ENCODE data around the gene SSTR1.

The SSTR1 gene

GRCh38 chr14:38197784-38198335, 9.8 kb upstream of the SSTR1 start:
- TF ChIP-seq, protein P1, sequence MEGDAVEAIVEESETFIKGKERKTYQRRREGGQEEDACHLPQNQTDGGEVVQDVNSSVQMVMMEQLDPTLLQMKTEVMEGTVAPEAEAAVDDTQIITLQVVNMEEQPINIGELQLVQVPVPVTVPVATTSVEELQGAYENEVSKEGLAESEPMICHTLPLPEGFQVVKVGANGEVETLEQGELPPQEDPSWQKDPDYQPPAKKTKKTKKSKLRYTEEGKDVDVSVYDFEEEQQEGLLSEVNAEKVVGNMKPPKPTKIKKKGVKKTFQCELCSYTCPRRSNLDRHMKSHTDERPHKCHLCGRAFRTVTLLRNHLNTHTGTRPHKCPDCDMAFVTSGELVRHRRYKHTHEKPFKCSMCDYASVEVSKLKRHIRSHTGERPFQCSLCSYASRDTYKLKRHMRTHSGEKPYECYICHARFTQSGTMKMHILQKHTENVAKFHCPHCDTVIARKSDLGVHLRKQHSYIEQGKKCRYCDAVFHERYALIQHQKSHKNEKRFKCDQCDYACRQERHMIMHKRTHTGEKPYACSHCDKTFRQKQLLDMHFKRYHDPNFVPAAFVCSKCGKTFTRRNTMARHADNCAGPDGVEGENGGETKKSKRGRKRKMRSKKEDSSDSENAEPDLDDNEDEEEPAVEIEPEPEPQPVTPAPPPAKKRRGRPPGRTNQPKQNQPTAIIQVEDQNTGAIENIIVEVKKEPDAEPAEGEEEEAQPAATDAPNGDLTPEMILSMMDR (IDR thresholded peaks at IDR 0.05; ENCODE audit: low read depth, low read length, missing control alignments), result no peak
- no peak overlapping the region for H3K4me3 ChIP-seq (ENCODE audit: low read depth, low read length)
- DNase-seq (ENCODE audit: low read depth), result no peak

DNA sequence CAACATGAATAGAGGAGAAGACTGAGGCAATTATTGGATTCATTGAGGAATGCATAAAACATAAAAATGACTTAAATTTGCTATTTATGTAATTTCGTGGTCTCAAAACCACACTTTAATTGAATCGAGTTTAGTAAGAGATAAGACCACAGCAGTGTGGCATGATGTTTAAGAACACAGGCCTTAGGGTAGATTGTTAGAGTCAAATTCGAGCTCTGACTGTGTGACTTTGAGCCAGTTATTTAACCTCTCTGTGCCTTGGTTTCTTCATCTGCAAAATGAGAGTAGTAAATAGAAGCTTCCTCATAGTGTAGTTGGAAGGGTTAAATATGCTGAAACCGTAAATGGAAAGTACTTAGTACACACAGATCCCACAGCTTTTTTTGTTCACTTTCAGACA, 9.3 kb upstream of the SSTR1 start:
- TF ChIP-seq, protein P1 (IDR thresholded peaks at IDR 0.05; ENCODE audit: low read depth, low read length, missing control alignments), result no peak
- H3K4me3 ChIP-seq (ENCODE audit: low read depth, low read length), result no peak overlapping the region
- DNase-seq (ENCODE audit: low read depth), result no peak

- no peak for DNase-seq (ENCODE audit: low read depth)
- TF ChIP-seq, protein P1 (IDR thresholded peaks at IDR 0.05; ENCODE audit: low read depth, low read length, missing control alignments), result no peak
- H3K4me3 ChIP-seq (ENCODE audit: low read depth, low read length), result no peak overlapping the region
Observed at GRCh38 chr14:38199076-38199475, 8.6 kb upstream of the SSTR1 start.

- TF ChIP-seq, protein P1 (IDR thresholded peaks at IDR 0.05; ENCODE audit: low read depth, low read length, missing control alignments), result no peak
- no peak overlapping the region for H3K4me3 ChIP-seq (ENCODE audit: low read depth, low read length)
- no peak for DNase-seq (ENCODE audit: low read depth)
Observed at GRCh38 chr14:38199739-38200138, 8.0 kb upstream of the SSTR1 start.

DNA sequence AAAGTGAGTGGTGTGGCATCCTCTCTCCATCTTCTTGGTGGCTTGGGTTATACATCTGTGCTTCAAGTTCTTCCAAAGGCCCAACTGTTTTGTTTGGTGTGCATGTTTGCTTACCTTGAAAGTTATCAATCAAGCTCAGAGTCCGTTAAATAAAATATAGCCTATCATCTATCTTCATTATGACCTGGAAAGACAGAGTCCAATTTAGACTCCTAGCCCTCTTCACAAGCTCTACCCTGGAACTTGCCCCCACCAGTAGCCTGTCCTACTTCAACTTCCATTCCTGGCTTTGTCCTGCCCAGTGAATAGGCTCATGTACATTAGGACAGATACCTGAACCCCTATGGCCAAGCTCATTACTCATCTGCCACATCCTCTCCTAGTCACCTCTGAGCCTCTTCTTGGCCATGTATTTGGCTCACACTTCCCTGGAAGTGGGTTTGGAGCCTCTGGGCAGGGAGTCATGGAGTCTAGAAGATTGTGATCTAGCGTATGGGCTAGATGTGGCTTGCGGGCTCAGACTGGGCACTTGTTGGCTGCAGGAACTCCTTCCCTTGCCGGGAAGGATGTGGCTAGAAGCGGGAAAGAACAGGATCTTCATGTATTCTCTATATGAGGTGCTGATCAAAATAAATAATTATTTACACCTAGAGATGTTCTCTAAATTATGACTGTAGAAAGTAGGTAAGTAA, 6.4 kb upstream of the SSTR1 start:
- TF ChIP-seq, protein P1 (IDR thresholded peaks at IDR 0.05; ENCODE audit: low read depth, low read length, missing control alignments), result no peak
- H3K4me3 ChIP-seq (ENCODE audit: low read depth, low read length), result no peak overlapping the region
- DNase-seq (ENCODE audit: low read depth), result no peak

GRCh38 chr14:38202444-38203191, 5.1 kb upstream of the SSTR1 start:
- TF ChIP-seq, protein P1 (IDR thresholded peaks at IDR 0.05; ENCODE audit: low read depth, low read length, missing control alignments), result no peak
- no peak overlapping the region for H3K4me3 ChIP-seq (ENCODE audit: low read depth, low read length)
- DNase-seq (ENCODE audit: low read depth), result no peak

Measured in GM12864 (cell line).